MCF 10A (cell line): ENCODE measurements around the gene TTC23. TPM values are rescaled to one million over a fixed set of nuclear protein-coding genes. Genes with fewer than 3 reads are reported as not detected.

ENCODE experiments used
- BruUV-seq: library from RNA; stranded (reverse); fragments of 400-500 nt; replicated peaks from 2 replicates; lab custom pipeline; 2021; lab: Mats Ljungman, UMichigan
- CTCF ChIA-PET: fragments of 300-600 bp; sonication (Branson Sonifier 250); formaldehyde crosslinking; extraction: SDS; loops from one replicate; lab custom pipeline; 2021; ENCODE audit warnings: antibody characterized with exemption, inconsistent platforms; lab: Yijun Ruan, JAX
- POLR2A ChIA-PET: fragments of 300-600, 350-650 bp; sonication (Branson Sonifier 250); formaldehyde crosslinking; extraction: SDS; loops from one replicate; lab custom pipeline; 2020; ENCODE audit warnings: antibody characterized with exemption, inconsistent platforms; lab: Yijun Ruan, JAX
- DNase-seq: peaks from one replicate; pipeline ENCODE4 v3.0.0-alpha.2; 2018; ENCODE audit not compliant: unreplicated experiment
- H3K27ac Mint-ChIP-seq: one replicate; pipeline ENCODE4 v1.8.0; 2022; ENCODE audit warnings: mild to moderate bottlenecking, low read depth, mixed read lengths; ENCODE audit not compliant: unreplicated experiment
- H3K27me3 Mint-ChIP-seq: one replicate; pipeline ENCODE4 v1.8.0; 2022; ENCODE audit warnings: mixed read lengths; ENCODE audit not compliant: insufficient read depth, unreplicated experiment
- H3K36me3 Mint-ChIP-seq: one replicate; pipeline ENCODE4 v1.8.0; 2022; ENCODE audit warnings: mild to moderate bottlenecking, moderate library complexity, mixed read lengths; ENCODE audit not compliant: insufficient read depth, unreplicated experiment
- H3K4me1 Mint-ChIP-seq: one replicate; pipeline ENCODE4 v1.8.0; 2022; ENCODE audit warnings: mixed read lengths; ENCODE audit not compliant: insufficient read depth, unreplicated experiment
- H3K4me3 Mint-ChIP-seq: one replicate; pipeline ENCODE4 v1.8.0; 2022; ENCODE audit warnings: mild to moderate bottlenecking, moderate library complexity, mixed read lengths; ENCODE audit not compliant: unreplicated experiment
- H3K9me3 Mint-ChIP-seq: one replicate; pipeline ENCODE4 v1.8.0; 2022; ENCODE audit warnings: mixed read lengths; ENCODE audit not compliant: unreplicated experiment
- CTCF ChIP-seq: fragments of 200-600 bp; IDR thresholded peaks from one replicate; pipeline ENCODE4 v1.8.0; 2022; ENCODE audit warnings: antibody characterized with exemption, mild to moderate bottlenecking; ENCODE audit not compliant: unreplicated experiment
- intact Hi-C: fragments of 100-400 bp; cut with micrococcal nuclease; formaldehyde crosslinking; loops from 2 replicates; pipeline ENCODE4 v1.14.1; 2022
- total RNA-seq: library from RNA; stranded (reverse); gene quantifications from 2 replicates; pipeline ENCODE4 v1.2.3, GENCODE V29; 2022

TTC23 gene
- total RNA-seq, 1 experiment from 2014 or later, result 15.1 TPM

GRCh38 chr15:99172989-99173388 is 76.4 kb downstream of the TTC23 start:
- H3K27ac Mint-ChIP-seq, result no peak overlapping the region
- no peaks in the 10 kb centered on the region for H3K9me3 Mint-ChIP-seq
- H3K36me3 Mint-ChIP-seq, result peaks cover 23% of the 10 kb centered on the region
- H3K4me3 Mint-ChIP-seq, result no peak overlapping the region
- TF ChIP-seq CTCF, result no peak
- CTCF ChIA-PET, result no interaction called here
- BruUV-seq, result no TSS peak
- H3K4me1 Mint-ChIP-seq, result no peaks in the 10 kb centered on the region
- intact Hi-C loops, result no loop called here
- no peaks in the 10 kb centered on the region for H3K27me3 Mint-ChIP-seq
- POLR2A ChIA-PET, result interaction anchor here (0.7 kb wide), 1 partner anchor 17 kb away, joined by 3 read pairs; no protein-coding TSS in a partner anchor
- no peak for DNase-seq

GRCh38 chr15:99172171-99172570 is 77.2 kb downstream of the TTC23 start:
- H3K4me1 Mint-ChIP-seq, result no peaks in the 10 kb centered on the region
- no TSS peak for BruUV-seq
- ChIA-PET POLR2A (no interaction called here), CTCF (no interaction called here)
- H3K27ac Mint-ChIP-seq, result no peak overlapping the region
- TF ChIP-seq CTCF, result no peak
- intact Hi-C loops, result no loop called here
- no peak for DNase-seq
- no peak overlapping the region for H3K4me3 Mint-ChIP-seq
- H3K27me3 Mint-ChIP-seq, result no peaks in the 10 kb centered on the region
- no peaks in the 10 kb centered on the region for H3K9me3 Mint-ChIP-seq
- peaks cover 23% of the 10 kb centered on the region for H3K36me3 Mint-ChIP-seq

DNA sequence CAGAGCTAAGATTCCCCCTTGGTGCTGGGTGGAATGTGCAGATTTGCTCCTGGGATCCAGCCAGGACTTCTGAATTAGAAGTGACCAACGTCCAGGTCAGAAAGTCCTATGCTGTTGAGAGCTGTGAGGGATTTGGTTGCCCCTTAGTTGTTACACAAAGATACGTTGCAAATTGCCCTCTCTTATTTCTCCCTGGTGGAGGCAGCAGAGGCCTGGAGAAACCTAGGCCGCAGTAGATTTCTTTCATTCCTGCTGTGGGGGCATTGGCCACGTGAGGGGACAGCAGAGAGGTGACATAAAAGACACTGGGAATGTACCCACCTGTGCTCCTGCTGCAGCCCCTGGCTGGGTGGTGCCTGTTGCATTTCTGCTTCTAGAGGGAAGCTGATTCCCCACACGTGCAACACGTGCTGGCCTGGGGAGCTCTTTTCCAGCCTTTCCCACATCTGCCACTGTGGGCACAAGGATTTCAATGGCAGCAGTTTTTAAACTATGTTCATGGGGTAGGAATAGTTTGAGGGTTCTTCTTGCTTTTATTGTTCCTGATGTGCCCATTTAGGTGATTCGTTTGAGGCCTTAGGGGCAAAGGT is 78.8 kb downstream of the TTC23 start:
- Mint-ChIP-seq H3K4me3 (no peak overlapping the region), H3K36me3 (peaks cover 23% of the 10 kb centered on the region), H3K27ac (no peak overlapping the region), H3K9me3 (no peaks in the 10 kb centered on the region), H3K4me1 (no peaks in the 10 kb centered on the region), H3K27me3 (no peaks in the 10 kb centered on the region)
- TF ChIP-seq CTCF, result no peak
- CTCF ChIA-PET, result interaction anchor here (0.6 kb wide), 1 partner anchor 39 kb away, joined by 3 read pairs; no protein-coding TSS in a partner anchor
- intact Hi-C loops, result no loop called here
- no peak for DNase-seq
- no TSS peak for BruUV-seq
- POLR2A ChIA-PET, result no interaction called here

- ChIA-PET POLR2A (no interaction called here), CTCF (interaction anchor here (0.9 kb wide), 1 partner anchor 44 kb away, joined by 3 read pairs; no protein-coding TSS in a partner anchor)
- Mint-ChIP-seq H3K27me3 (no peaks in the 10 kb centered on the region), H3K9me3 (no peaks in the 10 kb centered on the region), H3K27ac (peak overlapping the region; percentile 23), H3K4me3 (no peak overlapping the region), H3K4me1 (no peaks in the 10 kb centered on the region), H3K36me3 (peaks cover 23% of the 10 kb centered on the region)
- DNase-seq, result no peak
- no peak for TF ChIP-seq CTCF
- no TSS peak for BruUV-seq
- intact Hi-C loops, result no loop called here
Measured at GRCh38 chr15:99169769-99170311, 79.5 kb downstream of the TTC23 start.
